HFFc6 (cell line): ENCODE results near the gene C8A. TPM values are rescaled to one million over a fixed set of nuclear protein-coding genes. Genes with fewer than 3 reads are reported as not detected.

Experiments used
- DNase-seq: peaks from one replicate; pipeline ENCODE4 v3.0.0-alpha.2; 2018
- H3K27ac Mint-ChIP-seq: 2 replicates; pipeline ENCODE4 v1.8.0; 2020; ENCODE audit warnings: mild to moderate bottlenecking, mixed read lengths
- H3K27me3 Mint-ChIP-seq: 2 replicates; pipeline ENCODE4 v1.8.0; 2021; ENCODE audit warnings: mild to moderate bottlenecking, moderate library complexity, mixed read lengths; ENCODE audit not compliant: insufficient read depth
- H3K36me3 Mint-ChIP-seq: 2 replicates; pipeline ENCODE4 v1.8.0; 2021; ENCODE audit warnings: low read depth, mixed read lengths
- H3K4me1 Mint-ChIP-seq: 2 replicates; pipeline ENCODE4 v1.8.0; 2020; ENCODE audit warnings: low read depth, mixed read lengths
- H3K4me3 Mint-ChIP-seq: 2 replicates; pipeline ENCODE4 v1.8.0; 2020; ENCODE audit warnings: mild to moderate bottlenecking, moderate library complexity, mixed read lengths
- H3K9me3 Mint-ChIP-seq: 2 replicates; pipeline ENCODE4 v1.8.0; 2020; ENCODE audit warnings: mild to moderate bottlenecking, mixed read lengths
- CTCF ChIP-seq: fragments of 200-600 bp; sonication (generic); IDR thresholded peaks from 2 replicates; pipeline ENCODE4 v1.5.0; 2021; ENCODE audit warnings: antibody characterized with exemption, mild to moderate bottlenecking
- total RNA-seq, 6 experiments: library from RNA; stranded (reverse); fragmentation: NEBNext Ultra II Directional; extraction: Animal tissue kit (Norgen Biotek cat#: 25700); gene quantifications; 2 replicates in 1 of 6; 3 replicates in 5 of 6; pipeline ENCODE4 v1.2.3, GENCODE V29; 2021

C8A gene
- total RNA-seq, 6 experiments from 2014 or later, result not detected

GRCh38 chr1:56927986-56928385, 73.4 kb downstream of the C8A start:
- no peak for TF ChIP-seq CTCF
- Mint-ChIP-seq H3K4me1 (no peaks in the 10 kb centered on the region), H3K9me3 (peaks cover 5% of the 10 kb centered on the region; the same call in 1 of the 2 replicates), H3K36me3 (no peaks in the 10 kb centered on the region), H3K4me3 (no peak overlapping the region), H3K27me3 (peaks cover 2% of the 10 kb centered on the region; the same call in 1 of the 2 replicates), H3K27ac (no peak overlapping the region)
- DNase-seq, result no peak

- no peak for TF ChIP-seq CTCF
- Mint-ChIP-seq H3K36me3 (no peaks in the 10 kb centered on the region), H3K27ac (no peak overlapping the region), H3K27me3 (peaks cover 2% of the 10 kb centered on the region; the same call in 1 of the 2 replicates), H3K4me3 (no peak overlapping the region), H3K9me3 (peaks cover 5% of the 10 kb centered on the region; the same call in 1 of the 2 replicates), H3K4me1 (peaks cover 15% of the 10 kb centered on the region; the same call in 1 of the 2 replicates)
- DNase-seq, result no peak
Measured at GRCh38 chr1:56929492-56929891, 74.9 kb downstream of the C8A start.

GRCh38 chr1:56931211-56931610, 76.6 kb downstream of the C8A start:
- peaks cover 25% of the 10 kb centered on the region; the same call in 1 of the 2 replicates for H3K4me1 Mint-ChIP-seq
- no peak for DNase-seq
- no peak overlapping the region for H3K4me3 Mint-ChIP-seq
- no peaks in the 10 kb centered on the region for H3K36me3 Mint-ChIP-seq
- no peak for TF ChIP-seq CTCF
- H3K27ac Mint-ChIP-seq, result no peak overlapping the region
- peaks cover 3% of the 10 kb centered on the region; the same call in 1 of the 2 replicates for H3K27me3 Mint-ChIP-seq
- peaks cover 5% of the 10 kb centered on the region; the same call in 1 of the 2 replicates for H3K9me3 Mint-ChIP-seq

GRCh38 chr1:56931686-56932085, 77.1 kb downstream of the C8A start:
- DNase-seq, result no peak
- Mint-ChIP-seq H3K36me3 (no peaks in the 10 kb centered on the region), H3K4me3 (no peak overlapping the region), H3K27me3 (peaks cover 3% of the 10 kb centered on the region; the same call in 1 of the 2 replicates), H3K27ac (no peak overlapping the region), H3K4me1 (peaks cover 25% of the 10 kb centered on the region; the same call in 1 of the 2 replicates), H3K9me3 (peaks cover 5% of the 10 kb centered on the region; the same call in 1 of the 2 replicates)
- no peak for TF ChIP-seq CTCF

- peaks cover 25% of the 10 kb centered on the region; the same call in 1 of the 2 replicates for H3K4me1 Mint-ChIP-seq
- H3K4me3 Mint-ChIP-seq, result no peak overlapping the region
- H3K27me3 Mint-ChIP-seq, result peaks cover 3% of the 10 kb centered on the region; the same call in 1 of the 2 replicates
- no peak for TF ChIP-seq CTCF
- no peak overlapping the region for H3K27ac Mint-ChIP-seq
- H3K36me3 Mint-ChIP-seq, result no peaks in the 10 kb centered on the region
- peaks cover 5% of the 10 kb centered on the region; the same call in 1 of the 2 replicates for H3K9me3 Mint-ChIP-seq
- no peak for DNase-seq
Measured at GRCh38 chr1:56933161-56933560, 78.6 kb downstream of the C8A start.
